PC-9 (cell line): ENCODE results near the gene REPS1. TPM values are rescaled to one million over a fixed set of nuclear protein-coding genes. Genes with fewer than 3 reads are reported as not detected.

Experiments used
- BruUV-seq: library from RNA; stranded (reverse); fragments of 400-500 nt; replicated peaks from 2 replicates; lab custom pipeline; 2021; lab: Mats Ljungman, UMichigan
- CTCF ChIA-PET: fragments of 300-600 bp; sonication (Branson Sonifier 250); formaldehyde crosslinking; loops from one replicate; lab custom pipeline; 2022; ENCODE audit warnings: antibody characterized with exemption; lab: Charles Lee
- POLR2A ChIA-PET: fragments of 300-600 bp; sonication (Branson Sonifier 250); formaldehyde crosslinking; loops from one replicate; lab custom pipeline; 2022; ENCODE audit warnings: antibody characterized with exemption; ENCODE audit not compliant: unreplicated experiment; lab: Charles Lee
- DNase-seq, 2 experiments: peaks; one replicate each; pipeline versions ENCODE4 v3.0.0 to v3.0.0-alpha.2; 2015 to 2022; ENCODE audit warnings: mixed read lengths in 1 of 2
- H2AFZ ChIP-seq: fragments of 200-600 bp; sonication (generic); 2 replicates; pipeline ENCODE4 v1.8.1; 2017; ENCODE audit warnings: antibody characterized with exemption
- H3F3A ChIP-seq: fragments of 200-600 bp; sonication (generic); 2 replicates; pipeline ENCODE4 v1.8.1; 2017; ENCODE audit warnings: antibody characterized with exemption, mild to moderate bottlenecking, low read depth; ENCODE audit not compliant: insufficient read depth
- H3K27ac ChIP-seq: fragments of 200-600 bp; sonication (generic); 2 replicates; pipeline ENCODE4 v1.6.1; 2016; ENCODE audit warnings: mixed run types
- H3K27me3 ChIP-seq: fragments of 200-600 bp; sonication (generic); 2 replicates; pipeline ENCODE4 v1.6.1; 2016; ENCODE audit warnings: low read depth, mixed run types; ENCODE audit not compliant: insufficient read depth
- H3K36me3 ChIP-seq: fragments of 200-600 bp; sonication (generic); 2 replicates; pipeline ENCODE4 v1.6.1; 2016; ENCODE audit warnings: low read depth, mixed run types
- H3K4me1 ChIP-seq: fragments of 200-600 bp; sonication (generic); replicated peaks from 2 replicates; pipeline ENCODE4 v1.6.1; 2016; ENCODE audit warnings: mixed run types; ENCODE audit not compliant: insufficient read depth
- H3K4me2 ChIP-seq: fragments of 200-600 bp; sonication (generic); 2 replicates; pipeline ENCODE4 v1.6.1; 2017; ENCODE audit warnings: mixed run types
- H3K4me3 ChIP-seq: fragments of 200-600 bp; sonication (generic); 2 replicates; pipeline ENCODE4 v1.6.1; 2016; ENCODE audit warnings: mixed run types
- H3K79me2 ChIP-seq: fragments of 200-600 bp; sonication (generic); 2 replicates; pipeline ENCODE4 v1.6.1; 2017; ENCODE audit warnings: low read depth, mixed run types
- H3K9me2 ChIP-seq: fragments of 200-600 bp; sonication (generic); 2 replicates; pipeline ENCODE4 v1.8.1; 2017; ENCODE audit warnings: mild to moderate bottlenecking; ENCODE audit not compliant: insufficient read depth
- H3K9me3 ChIP-seq: fragments of 200-600 bp; sonication (generic); 2 replicates; pipeline ENCODE4 v1.8.1; 2016; ENCODE audit warnings: low read depth; ENCODE audit not compliant: insufficient read depth
- H4K20me1 ChIP-seq: fragments of 200-600 bp; sonication (generic); 2 replicates; pipeline ENCODE4 v1.8.1; 2017; ENCODE audit not compliant: insufficient read depth
- EZH2 ChIP-seq: fragments of 200-600 bp; sonication (generic); IDR thresholded peaks from 2 replicates; pipeline ENCODE4 v1.8.0; 2017; ENCODE audit warnings: antibody characterized with exemption, low read depth
- intact Hi-C: fragments of 100-400 bp; cut with micrococcal nuclease; formaldehyde crosslinking; loops from one replicate; pipeline ENCODE4 v1.10.0; 2022; ENCODE audit not compliant: unreplicated experiment
- total RNA-seq: library from RNA; stranded (reverse); gene quantifications from 2 replicates; pipeline ENCODE4 v1.2.3, GENCODE V29; 2021
- TF ChIP-seq, protein P1 (sequence below): fragments of 200-600 bp; sonication (generic); conservative IDR thresholded peaks from 2 replicates; pipeline ENCODE4 v1.6.1; 2017; ENCODE audit warnings: mixed run types, antibody characterized with exemption, mild to moderate bottlenecking, moderate library complexity

REPS1 gene
- total RNA-seq, 1 experiment from 2014 or later, result 39.6 TPM

DNA sequence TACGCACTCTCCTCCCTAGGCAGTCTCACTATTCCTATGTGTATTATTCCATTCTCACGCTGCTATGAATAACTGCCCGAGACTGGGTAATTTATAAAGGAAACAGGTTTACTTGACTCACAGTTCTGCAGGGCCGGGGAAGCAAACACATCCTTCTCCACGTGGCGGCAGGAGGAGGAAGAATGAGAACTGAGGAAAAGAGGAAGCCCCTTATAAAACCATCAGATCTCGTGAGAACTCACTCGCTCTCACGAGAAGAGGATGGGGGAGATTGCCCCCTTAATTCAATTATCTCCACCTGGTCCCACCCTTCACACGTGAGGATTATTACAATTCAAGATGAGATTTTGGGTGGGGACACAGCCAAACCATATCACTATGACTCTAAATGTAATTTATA is 130.3 kb downstream of the REPS1 start:
- H3K4me1 ChIP-seq, result no peaks in the 10 kb centered on the region
- no peaks in the 10 kb centered on the region for H4K20me1 ChIP-seq
- no peak overlapping the region for H3K4me3 ChIP-seq
- no peak for DNase-seq
- CTCF ChIA-PET, result no interaction called here
- POLR2A ChIA-PET, result no interaction called here
- no peaks in the 10 kb centered on the region for H3K27me3 ChIP-seq
- H3F3A ChIP-seq, result 0 out of 2 replicates have a peak, but pooled peaks cover 3% of the 10 kb centered on the region
- no peak for TF ChIP-seq EZH2
- TF ChIP-seq, protein P1, sequence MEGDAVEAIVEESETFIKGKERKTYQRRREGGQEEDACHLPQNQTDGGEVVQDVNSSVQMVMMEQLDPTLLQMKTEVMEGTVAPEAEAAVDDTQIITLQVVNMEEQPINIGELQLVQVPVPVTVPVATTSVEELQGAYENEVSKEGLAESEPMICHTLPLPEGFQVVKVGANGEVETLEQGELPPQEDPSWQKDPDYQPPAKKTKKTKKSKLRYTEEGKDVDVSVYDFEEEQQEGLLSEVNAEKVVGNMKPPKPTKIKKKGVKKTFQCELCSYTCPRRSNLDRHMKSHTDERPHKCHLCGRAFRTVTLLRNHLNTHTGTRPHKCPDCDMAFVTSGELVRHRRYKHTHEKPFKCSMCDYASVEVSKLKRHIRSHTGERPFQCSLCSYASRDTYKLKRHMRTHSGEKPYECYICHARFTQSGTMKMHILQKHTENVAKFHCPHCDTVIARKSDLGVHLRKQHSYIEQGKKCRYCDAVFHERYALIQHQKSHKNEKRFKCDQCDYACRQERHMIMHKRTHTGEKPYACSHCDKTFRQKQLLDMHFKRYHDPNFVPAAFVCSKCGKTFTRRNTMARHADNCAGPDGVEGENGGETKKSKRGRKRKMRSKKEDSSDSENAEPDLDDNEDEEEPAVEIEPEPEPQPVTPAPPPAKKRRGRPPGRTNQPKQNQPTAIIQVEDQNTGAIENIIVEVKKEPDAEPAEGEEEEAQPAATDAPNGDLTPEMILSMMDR, result no peak
- no peaks in the 10 kb centered on the region for H3K36me3 ChIP-seq
- BruUV-seq, result no TSS peak
- no peak overlapping the region for H3K4me2 ChIP-seq
- no peaks in the 10 kb centered on the region for H3K9me2 ChIP-seq
- H3K9me3 ChIP-seq, result no peaks in the 10 kb centered on the region
- H3K27ac ChIP-seq, result no peak overlapping the region
- H2AFZ ChIP-seq, result no peak overlapping the region
- no peaks in the 10 kb centered on the region for H3K79me2 ChIP-seq
- intact Hi-C loops, result no loop called here

DNA sequence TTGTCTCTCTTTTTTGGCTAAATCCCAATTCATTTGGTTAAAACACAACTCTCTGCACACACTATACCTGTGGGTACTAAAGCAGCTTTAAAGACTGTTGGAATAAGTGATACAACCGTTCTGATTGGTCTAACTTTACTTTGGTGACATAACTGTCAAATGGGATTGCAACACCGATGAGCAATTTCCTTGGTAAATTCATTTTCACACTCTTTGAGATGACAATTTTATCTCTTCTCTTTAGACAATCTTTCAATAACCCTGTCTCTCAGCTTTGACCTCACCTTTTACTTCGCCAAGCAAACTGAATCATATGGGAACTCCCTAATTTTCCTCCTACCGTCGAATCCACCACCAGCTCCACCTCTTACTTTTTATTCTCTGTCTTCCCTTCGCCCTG is 131.4 kb downstream of the REPS1 start:
- DNase-seq, result no peak
- Histone ChIP-seq H3K27me3 (no peaks in the 10 kb centered on the region), H3K79me2 (no peaks in the 10 kb centered on the region), H3F3A (0 out of 2 replicates have a peak, but pooled peaks cover 3% of the 10 kb centered on the region), H3K27ac (no peak overlapping the region), H3K9me3 (no peaks in the 10 kb centered on the region), H3K4me1 (no peaks in the 10 kb centered on the region), H3K4me2 (no peak overlapping the region), H2AFZ (no peak overlapping the region), H3K36me3 (no peaks in the 10 kb centered on the region), H3K4me3 (no peak overlapping the region), H3K9me2 (no peaks in the 10 kb centered on the region), H4K20me1 (no peaks in the 10 kb centered on the region)
- CTCF ChIA-PET, result no interaction called here
- POLR2A ChIA-PET, result no interaction called here
- intact Hi-C loops, result no loop called here
- BruUV-seq, result no TSS peak
- TF ChIP-seq, protein P1, result no peak
- no peak for TF ChIP-seq EZH2

Other genes starting within 250 kb of the REPS1 start
- gene CCDC28A, start 214.5 kb downstream of the REPS1 start, total RNA-seq, result 10.1 and 12.3 TPM in 2 replicates
- not detected in 2 replicates for gene ECT2L, start 192.2 kb downstream of the REPS1 start, total RNA-seq
- gene ABRACL, start 40.5 kb upstream of the REPS1 start, total RNA-seq, result 33.7 and 35.4 TPM in 2 replicates
- 11.6 and 12.9 TPM in 2 replicates for gene HECA, start 146.8 kb upstream of the REPS1 start, total RNA-seq